CD4-positive, alpha-beta memory T cell (primary cell): ENCODE measurements around the gene ACTG2. TPM values are rescaled to one million over a fixed set of nuclear protein-coding genes. Genes with fewer than 3 reads are reported as not detected.
"Not testable (repeated sequence)": the region's sequence is repeated elsewhere in the genome, so short reads cannot be mapped to it uniquely, and the experiment has no call there.

Experiments used
- CTCF ChIA-PET: fragments of 350-600 bp; sonication (Branson Sonifier 250); formaldehyde crosslinking; loops from one replicate; lab custom pipeline; 2021; ENCODE audit warnings: inconsistent platforms; ENCODE audit not compliant: partially characterized antibody; lab: Charles Lee
- POLR2A ChIA-PET: fragments of 350-600 bp; sonication (Branson Sonifier 250); formaldehyde crosslinking; loops from one replicate; lab custom pipeline; 2021; ENCODE audit not compliant: partially characterized antibody; lab: Charles Lee
- DNase-seq, 5 donors: peaks; one replicate each; pipeline versions ENCODE4 v3.0.0 to v3.0.0-alpha.2; 2020 to 2022; ENCODE audit warnings: mixed read lengths in 1 of 5
- H3K27ac ChIP-seq: one replicate; pipeline ENCODE4 v1.7.0; 2013; ENCODE audit warnings: low read depth, low read length
- H3K27me3 ChIP-seq: 2 replicates; pipeline ENCODE4 v1.7.0; 2013; ENCODE audit warnings: mild to moderate bottlenecking, low read length, moderate library complexity; ENCODE audit not compliant: insufficient read depth
- H3K36me3 ChIP-seq: 2 replicates; pipeline ENCODE4 v1.7.0; 2013; ENCODE audit warnings: mild to moderate bottlenecking, low read length, moderate library complexity; ENCODE audit not compliant: insufficient read depth
- H3K4me1 ChIP-seq: 2 replicates; pipeline ENCODE4 v1.7.0; 2013; ENCODE audit warnings: mild to moderate bottlenecking, low read length, moderate library complexity; ENCODE audit not compliant: insufficient read depth
- H3K4me3 ChIP-seq, 2 donors: one replicate each; pipeline ENCODE4 v1.7.0; 2013; ENCODE audit warnings: low read length in 2 of 2, mild to moderate bottlenecking in 1 of 2
- H3K9me3 ChIP-seq, 2 donors: one replicate each; pipeline ENCODE4 v1.7.0; 2013; ENCODE audit warnings: low read length in 2 of 2, control low read depth in 1 of 2; ENCODE audit not compliant: control insufficient read depth in 1 of 2
- H3K27ac Mint-ChIP-seq, 7 donors: one replicate each; pipeline ENCODE4 v1.8.0; 2020 to 2021; ENCODE audit warnings: mixed read lengths in 7 of 7, mild to moderate bottlenecking in 6 of 7, inconsistent platforms in 3 of 7, moderate library complexity in 3 of 7
- H3K27me3 Mint-ChIP-seq, 2 donors: one replicate each; pipeline ENCODE4 v1.8.0; 2020 to 2021; ENCODE audit warnings: mixed read lengths in 2 of 2
- H3K36me3 Mint-ChIP-seq, 2 donors: one replicate each; pipeline ENCODE4 v1.8.0; 2020 to 2021; ENCODE audit warnings: mixed read lengths in 2 of 2, inconsistent platforms in 1 of 2, mild to moderate bottlenecking in 1 of 2
- H3K4me1 Mint-ChIP-seq, 4 donors: one replicate each; pipeline ENCODE4 v1.8.0; 2020 to 2021; ENCODE audit warnings: mixed read lengths in 4 of 4, mild to moderate bottlenecking in 1 of 4
- H3K4me3 Mint-ChIP-seq, 8 donors: one replicate each; pipeline ENCODE4 v1.8.0; 2020 to 2021; ENCODE audit warnings: mixed read lengths in 8 of 8, mild to moderate bottlenecking in 7 of 8, moderate library complexity in 6 of 8, inconsistent platforms in 3 of 8
- H3K9me3 Mint-ChIP-seq, 8 donors: one replicate each; pipeline ENCODE4 v1.8.0; 2020 to 2021; ENCODE audit warnings: mixed read lengths in 8 of 8, mild to moderate bottlenecking in 5 of 8, inconsistent platforms in 3 of 8, moderate library complexity in 1 of 8
- intact Hi-C: fragments of 100-400 bp; cut with micrococcal nuclease; formaldehyde crosslinking; loops from one replicate; pipeline ENCODE4 v1.15.1; 2023
- polyA plus RNA-seq, 2 donors: library from polyadenylated mRNA; unstranded; fragments of 300-500 nt; fragmentation: Illumina TruSeq; gene quantifications; one replicate each; pipeline ENCODE4 v1.2.3, GENCODE V29; 2021
- total RNA-seq, 2 experiments: library from RNA; stranded (reverse); gene quantifications; one replicate each; pipeline ENCODE4 v1.2.3, GENCODE V29; 2021

Gene ACTG2
- total and polyA plus RNA-seq, 4 experiments from 2014 or later = not detected

GRCh38 chr2:73859721-73860586 is 32.9 kb upstream of the ACTG2 start:
- Mint-ChIP-seq H3K27me3 (no peaks in the 10 kb centered on the region), H3K9me3 (no peaks in the 10 kb centered on the region), H3K4me1 (no peaks in the 10 kb centered on the region), H3K36me3 (peaks cover 53 to 61% of the 10 kb centered on the region in 2 donors), H3K4me3 (no peak overlapping the region), H3K27ac (no peak overlapping the region)
- no peaks in the 10 kb centered on the region for H3K9me3 ChIP-seq
- H3K4me3 ChIP-seq = no peak overlapping the region
- no peak for DNase-seq
- no peaks in the 10 kb centered on the region for H3K4me1 ChIP-seq
- no peak overlapping the region for H3K27ac ChIP-seq
- ChIA-PET CTCF (no interaction called here), POLR2A (no interaction called here)
- intact Hi-C loops = no loop called here
- H3K27me3 ChIP-seq = no peaks in the 10 kb centered on the region
- H3K36me3 ChIP-seq = peaks cover 41% of the 10 kb centered on the region

DNA sequence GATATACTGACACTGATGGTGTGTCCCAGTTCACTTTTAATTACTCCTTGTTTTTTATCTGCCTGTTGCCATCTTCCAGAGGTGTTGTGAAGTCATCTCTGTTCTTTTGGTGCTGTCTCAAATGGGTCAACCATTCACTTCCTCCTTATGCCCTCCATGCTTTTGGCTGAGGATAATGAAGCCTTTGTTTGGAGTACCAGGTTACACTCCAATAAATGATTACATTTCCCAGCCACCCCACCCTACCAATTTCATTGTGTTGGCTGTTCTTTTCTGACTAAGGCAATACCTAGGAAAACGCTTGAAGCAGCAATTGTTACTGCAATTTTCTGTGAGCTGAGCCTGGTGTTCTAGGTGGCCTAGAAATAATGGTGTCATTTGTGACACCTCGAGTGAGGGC is 29.8 kb upstream of the ACTG2 start:
- H3K27me3 ChIP-seq = no peaks in the 10 kb centered on the region
- ChIA-PET CTCF (no interaction called here), POLR2A (interaction anchor here (0.6 kb wide), 1 partner anchor 606 kb away, joined by 3 read pairs; no protein-coding TSS in a partner anchor)
- no peaks in the 10 kb centered on the region for H3K9me3 ChIP-seq
- H3K9me3 Mint-ChIP-seq = no peaks in the 10 kb centered on the region
- peaks cover 57 to 70% of the 10 kb centered on the region in 2 donors for H3K36me3 Mint-ChIP-seq
- intact Hi-C loops = no loop called here
- H3K36me3 ChIP-seq = peaks cover 29% of the 10 kb centered on the region
- no peaks in the 10 kb centered on the region for H3K4me1 ChIP-seq
- H3K4me3 ChIP-seq = no peak overlapping the region
- no peak overlapping the region for H3K27ac ChIP-seq
- no peak for DNase-seq
- no peak overlapping the region for H3K4me3 Mint-ChIP-seq
- H3K4me1 Mint-ChIP-seq = no peaks in the 10 kb centered on the region
- no peak overlapping the region for H3K27ac Mint-ChIP-seq
- H3K27me3 Mint-ChIP-seq = no peaks in the 10 kb centered on the region

DNA sequence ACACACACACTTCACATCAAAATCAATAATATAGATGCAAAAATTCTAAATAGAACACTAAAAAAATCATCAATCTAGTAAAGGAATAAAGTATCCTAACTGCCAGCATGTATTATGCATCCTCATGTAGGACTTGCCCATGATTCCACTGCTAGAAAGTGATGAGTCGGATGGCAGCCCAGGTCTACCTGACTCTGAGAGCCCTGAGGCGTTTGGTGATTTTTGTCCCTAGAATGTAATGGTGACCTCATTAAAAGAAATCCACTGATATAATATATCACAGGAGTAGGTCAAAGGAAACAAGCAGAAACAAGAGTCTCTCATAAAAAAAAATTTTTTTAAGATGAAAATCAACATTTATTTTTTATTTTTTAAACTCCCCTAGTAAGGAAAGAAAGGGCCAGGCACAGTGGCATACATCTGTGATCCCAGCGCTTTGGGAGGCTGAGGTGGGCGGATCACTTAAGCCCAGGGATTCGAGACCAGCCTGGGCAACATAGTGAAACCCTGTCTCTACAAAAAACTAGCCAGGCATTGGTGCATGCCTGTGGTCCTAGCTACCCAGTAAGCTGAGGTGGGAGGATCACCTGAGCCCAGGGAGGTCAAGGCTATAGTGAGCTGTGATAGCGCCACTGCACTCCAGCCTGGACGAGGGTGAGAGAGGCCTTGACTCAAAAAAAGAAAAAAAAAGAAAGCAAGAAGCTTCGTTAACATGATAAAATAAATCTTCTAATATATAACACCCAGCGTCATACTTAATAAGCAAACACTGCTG is 24.4 kb upstream of the ACTG2 start:
- Mint-ChIP-seq H3K27ac (no peak overlapping the region), H3K27me3 (no peaks in the 10 kb centered on the region), H3K36me3 (peaks cover 35 to 39% of the 10 kb centered on the region in 2 donors), H3K4me1 (no peaks in the 10 kb centered on the region), H3K4me3 (no peak overlapping the region), H3K9me3 (no peaks in the 10 kb centered on the region)
- no peak overlapping the region for H3K4me3 ChIP-seq
- intact Hi-C loops = no loop called here
- H3K4me1 ChIP-seq = no peaks in the 10 kb centered on the region
- no peaks in the 10 kb centered on the region for H3K9me3 ChIP-seq
- CTCF ChIA-PET = interaction anchor here (0.5 kb wide), 1 partner anchor 97 kb away, joined by 3 read pairs; no protein-coding TSS in a partner anchor
- DNase-seq = no peak
- H3K36me3 ChIP-seq = peaks cover 8% of the 10 kb centered on the region
- POLR2A ChIA-PET = interaction anchor here (0.6 kb wide), 1 partner anchor 428 kb away, joined by 4 read pairs; no protein-coding TSS in a partner anchor
- no peak overlapping the region for H3K27ac ChIP-seq
- no peaks in the 10 kb centered on the region for H3K27me3 ChIP-seq

DNA sequence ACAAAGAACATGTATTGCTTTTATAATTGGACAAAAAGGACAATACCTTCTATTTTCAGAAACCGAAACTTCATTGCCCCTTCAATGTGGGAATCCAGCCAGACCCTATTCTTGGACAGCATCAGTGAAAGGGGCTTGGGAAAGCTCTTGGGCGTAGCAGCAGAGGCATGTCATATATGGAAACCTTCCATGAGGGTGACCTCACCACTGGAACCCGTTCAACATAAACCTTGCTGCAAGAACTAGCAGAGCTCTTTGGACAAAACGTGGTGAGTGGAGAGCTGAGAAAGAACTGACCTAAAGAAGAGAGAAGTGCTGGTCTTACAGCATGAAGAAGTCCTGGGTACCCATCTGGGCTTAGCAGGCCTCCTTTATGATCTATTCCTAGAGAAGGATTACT is 22.7 kb upstream of the ACTG2 start:
- CTCF ChIA-PET = no interaction called here
- Mint-ChIP-seq H3K4me3 (no peak overlapping the region), H3K27ac (no peak overlapping the region), H3K9me3 (no peaks in the 10 kb centered on the region), H3K36me3 (peaks cover 18 to 23% of the 10 kb centered on the region in 2 donors), H3K4me1 (no peaks in the 10 kb centered on the region), H3K27me3 (no peaks in the 10 kb centered on the region)
- H3K36me3 ChIP-seq = no peaks in the 10 kb centered on the region
- H3K27ac ChIP-seq = no peak overlapping the region
- no peaks in the 10 kb centered on the region for H3K4me1 ChIP-seq
- no peak for DNase-seq
- POLR2A ChIA-PET = no interaction called here
- no peaks in the 10 kb centered on the region for H3K27me3 ChIP-seq
- no peak overlapping the region for H3K4me3 ChIP-seq
- no peaks in the 10 kb centered on the region for H3K9me3 ChIP-seq
- intact Hi-C loops = no loop called here

- intact Hi-C loops = no loop called here
- CTCF ChIA-PET = no interaction called here
- H3K27me3 Mint-ChIP-seq = peaks cover 0 to 2% of the 10 kb centered on the region in 2 donors
Observed at GRCh38 chr2:73877071-73877802, 15.6 kb upstream of the ACTG2 start.

DNA sequence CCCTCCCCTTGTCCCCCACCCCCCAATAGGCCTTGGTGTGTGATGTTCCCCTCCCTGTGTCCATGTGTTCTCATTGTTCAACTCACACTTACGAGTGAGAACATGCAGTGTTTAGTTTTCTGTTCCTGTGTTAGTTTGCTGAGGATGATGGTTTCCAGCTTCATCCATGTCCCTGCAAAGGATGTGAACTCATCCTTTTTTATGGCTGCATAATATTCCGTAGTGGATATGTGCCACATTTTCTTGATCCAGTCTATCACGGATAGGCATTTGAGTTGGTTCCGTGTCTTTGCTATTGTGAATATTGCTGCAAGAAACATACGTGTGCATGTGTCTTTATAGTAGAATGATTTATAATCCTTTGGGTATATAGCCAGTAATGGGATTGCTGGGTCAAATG is 14.8 kb upstream of the ACTG2 start:
- POLR2A ChIA-PET, H3K27ac Mint-ChIP-seq, H3K9me3 Mint-ChIP-seq, H3K4me1 ChIP-seq, H3K4me3 ChIP-seq, H3K4me3 Mint-ChIP-seq, H3K36me3 Mint-ChIP-seq, DNase-seq, H3K9me3 ChIP-seq, intact Hi-C loops, H3K27ac ChIP-seq, H3K36me3 ChIP-seq, CTCF ChIA-PET, H3K27me3 Mint-ChIP-seq, H3K27me3 ChIP-seq, H3K4me1 Mint-ChIP-seq: not testable (repeated sequence)

More at GRCh38 chr2:73877071-73877802, 15.6 kb upstream of the ACTG2 start:
- Histone ChIP-seq H3K9me3 (no peaks in the 10 kb centered on the region), H3K27me3 (no peaks in the 10 kb centered on the region), H3K4me3 (no peak overlapping the region), H3K27ac (no peak overlapping the region), H3K36me3 (no peaks in the 10 kb centered on the region), H3K4me1 (no peaks in the 10 kb centered on the region)
- Mint-ChIP-seq H3K9me3 (peaks cover 0 to 3% (median 0%) of the 10 kb centered on the region in 8 donors), H3K4me3 (no peak overlapping the region), H3K4me1 (no peaks in the 10 kb centered on the region), H3K36me3 (peaks cover 0 to 2% of the 10 kb centered on the region in 2 donors), H3K27ac (no peak overlapping the region)
- POLR2A ChIA-PET = no interaction called here
- DNase-seq = no peak

DNA sequence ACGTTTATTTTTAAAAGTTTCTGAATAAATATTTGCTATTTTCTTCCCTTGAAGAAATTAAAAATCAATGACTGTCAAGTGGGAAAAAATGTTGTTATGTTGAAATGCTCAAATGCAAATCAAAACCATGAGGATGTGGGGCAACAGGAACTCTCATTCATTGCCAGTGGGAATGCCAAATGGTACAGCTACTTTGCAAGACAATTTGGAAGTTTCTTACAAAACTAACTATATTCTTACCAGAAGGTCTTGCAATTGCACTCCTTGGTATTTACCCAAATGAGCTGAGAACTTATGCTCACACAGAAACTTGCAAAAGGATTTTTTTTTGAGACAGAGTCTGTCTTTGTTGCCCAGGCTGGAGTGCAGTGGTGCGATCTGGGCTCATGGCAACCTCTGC is 7.4 kb upstream of the ACTG2 start:
- Histone ChIP-seq H3K4me3 (no peak overlapping the region), H3K27me3 (no peaks in the 10 kb centered on the region), H3K9me3 (no peaks in the 10 kb centered on the region), H3K4me1 (no peaks in the 10 kb centered on the region), H3K27ac (no peak overlapping the region), H3K36me3 (no peaks in the 10 kb centered on the region)
- no peaks in the 10 kb centered on the region for H3K36me3 Mint-ChIP-seq
- peaks cover 0 to 4% (median 2%) of the 10 kb centered on the region in 4 donors for H3K4me1 Mint-ChIP-seq
- H3K27me3 Mint-ChIP-seq = peaks cover 0 to 11% of the 10 kb centered on the region in 2 donors
- CTCF ChIA-PET = no interaction called here
- POLR2A ChIA-PET = no interaction called here
- DNase-seq = no peak
- no peak overlapping the region for H3K4me3 Mint-ChIP-seq
- intact Hi-C loops = no loop called here
- H3K27ac Mint-ChIP-seq = no peak overlapping the region
- H3K9me3 Mint-ChIP-seq = peaks cover 0 to 2% (median 0%) of the 10 kb centered on the region in 8 donors
